ENCODE measurements around the gene RBM26. TPM values are rescaled to one million over a fixed set of nuclear protein-coding genes. Genes with fewer than 3 reads are reported as not detected.

Gene RBM26
- polyA plus RNA-seq, 4 donors: 7.6 to 52.8 (median 12.9) TPM

DNA sequence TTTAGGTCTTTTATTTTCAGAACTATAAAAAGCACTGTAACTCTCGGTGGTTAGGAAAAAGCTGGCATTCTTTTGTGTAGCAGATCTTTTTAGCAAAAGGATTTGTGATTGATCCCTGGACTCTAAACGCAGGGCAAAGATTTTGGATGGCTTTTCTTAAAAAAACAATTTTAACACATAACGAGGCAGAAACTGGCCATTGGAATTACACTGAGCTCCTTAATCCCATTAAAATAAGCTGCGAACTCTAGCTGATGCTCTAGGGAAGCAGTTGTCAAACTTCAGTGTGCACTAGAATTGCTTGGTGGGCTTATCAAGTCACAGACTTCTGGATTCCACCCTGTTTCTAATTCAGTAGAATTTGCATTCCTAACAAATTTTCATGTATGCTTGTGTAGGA is 41.1 kb upstream of the RBM26 start:
- Histone ChIP-seq H3K27ac (ENCODE audit: low read depth in 1 of 3, low read length in 2 of 3) (no peak overlapping the region), H3K4me3 (ENCODE audit: low read depth in 1 of 3, low read length in 3 of 3) (no peak overlapping the region), H3K9me3 (ENCODE audit: control insufficient read depth in 2 of 2, insufficient read depth in 1 of 2, low read depth in 1 of 2, low read length in 1 of 2) (peaks cover 0 to 5% of the 10 kb centered on the region in 2 donors), H3K27me3 (ENCODE audit: control insufficient read depth in 3 of 3, insufficient read depth in 3 of 3, low read length in 3 of 3) (no peaks in the 10 kb centered on the region), H3K36me3 (ENCODE audit: control insufficient read depth in 3 of 3, insufficient read depth in 2 of 3, low read depth in 1 of 3, low read length in 3 of 3) (no peaks in the 10 kb centered on the region), H3K4me1 (ENCODE audit: control insufficient read depth in 3 of 3, insufficient read depth in 2 of 3, low read depth in 1 of 3, low read length in 2 of 3) (no peaks in the 10 kb centered on the region)
- DNase-seq: no peak
- no peak for FAIRE-seq
- 84 to 95% (median 92%) methylated on average over 4 of the region's 4 CpGs for WGBS, 3 donors

DNA sequence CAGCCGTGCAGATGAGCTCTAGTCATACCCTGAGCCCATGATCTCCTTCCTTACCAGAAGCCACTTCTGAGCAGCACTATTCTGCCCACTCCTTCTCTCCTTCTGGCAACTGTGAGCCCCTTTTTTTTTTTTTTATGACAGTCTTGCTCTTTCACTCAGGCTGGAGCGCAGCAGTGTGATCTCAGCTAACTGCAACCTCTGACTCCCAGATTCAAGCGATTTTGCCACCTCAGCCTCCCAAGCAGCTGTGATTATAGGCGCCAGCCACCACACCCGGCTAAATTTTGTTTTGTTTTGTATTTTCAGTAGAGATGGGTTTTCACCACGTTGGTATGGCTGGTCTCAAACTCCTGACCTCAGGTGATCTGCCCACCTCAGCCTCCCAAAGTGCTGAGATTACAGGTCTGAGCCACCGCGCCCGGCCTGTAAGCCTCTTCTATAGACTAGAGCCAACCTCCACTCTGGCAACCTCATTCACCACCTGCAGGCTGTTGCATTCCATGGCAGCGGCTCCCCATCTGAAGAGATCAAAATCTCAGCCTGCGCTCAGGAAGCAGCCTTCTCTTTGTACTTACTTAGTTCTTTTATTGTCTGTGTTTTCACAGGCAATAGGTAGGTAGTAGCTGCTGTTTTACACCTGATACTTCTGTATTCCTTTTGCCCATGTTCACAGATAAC is 40.1 kb upstream of the RBM26 start:
- H3K27ac ChIP-seq (ENCODE audit: low read depth in 1 of 3, low read length in 2 of 3): peak overlapping the region in 1 of 3 donors; percentile 1
- H3K27me3 ChIP-seq (ENCODE audit: control insufficient read depth in 3 of 3, insufficient read depth in 3 of 3, low read length in 3 of 3): no peaks in the 10 kb centered on the region
- peaks cover 0 to 10% of the 10 kb centered on the region in 2 donors for H3K9me3 ChIP-seq (ENCODE audit: control insufficient read depth in 2 of 2, insufficient read depth in 1 of 2, low read depth in 1 of 2, low read length in 1 of 2)
- DNase-seq (peak in 1 of 2 donors; percentile 29), FAIRE-seq (no peak)
- H3K4me1 ChIP-seq (ENCODE audit: control insufficient read depth in 3 of 3, insufficient read depth in 2 of 3, low read depth in 1 of 3, low read length in 2 of 3): peaks cover 0 to 4% (median 0%) of the 10 kb centered on the region in 3 donors
- no peak overlapping the region for H3K4me3 ChIP-seq (ENCODE audit: low read depth in 1 of 3, low read length in 3 of 3)
- 59 to 81% (median 70%) methylated on average over 11 of the region's 11 CpGs for WGBS, 3 donors
- no peaks in the 10 kb centered on the region for H3K36me3 ChIP-seq (ENCODE audit: control insufficient read depth in 3 of 3, insufficient read depth in 2 of 3, low read depth in 1 of 3, low read length in 3 of 3)

DNA sequence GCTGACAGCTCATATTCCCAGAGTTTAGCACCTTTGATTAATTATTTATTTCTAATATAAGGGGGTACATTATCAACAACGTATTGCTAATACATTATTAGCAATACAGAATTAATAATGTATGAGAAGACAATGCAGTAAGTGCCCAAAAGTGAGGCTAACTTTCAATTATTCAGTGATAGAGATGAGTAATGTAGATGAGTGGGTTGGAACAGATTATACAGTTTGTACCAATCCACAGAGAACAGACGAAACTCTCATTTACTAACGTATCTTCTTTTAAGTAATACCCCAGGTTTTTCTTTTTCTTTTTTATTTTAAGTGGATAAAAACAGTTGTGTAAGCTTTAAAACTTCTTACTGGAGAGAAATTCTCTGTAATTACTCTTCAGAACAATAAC is 36.7 kb upstream of the RBM26 start:
- Histone ChIP-seq H3K4me1 (ENCODE audit: control insufficient read depth in 3 of 3, insufficient read depth in 2 of 3, low read depth in 1 of 3, low read length in 2 of 3) (peaks cover 0 to 12% (median 2%) of the 10 kb centered on the region in 3 donors), H3K27ac (ENCODE audit: low read depth in 1 of 3, low read length in 2 of 3) (peak overlapping the region in 1 of 3 donors; percentile 20), H3K4me3 (ENCODE audit: low read depth in 1 of 3, low read length in 3 of 3) (no peak overlapping the region), H3K27me3 (ENCODE audit: control insufficient read depth in 3 of 3, insufficient read depth in 3 of 3, low read length in 3 of 3) (no peaks in the 10 kb centered on the region), H3K9me3 (ENCODE audit: control insufficient read depth in 2 of 2, insufficient read depth in 1 of 2, low read depth in 1 of 2, low read length in 1 of 2) (peaks cover 0 to 10% of the 10 kb centered on the region in 2 donors), H3K36me3 (ENCODE audit: control insufficient read depth in 3 of 3, insufficient read depth in 2 of 3, low read depth in 1 of 3, low read length in 3 of 3) (no peaks in the 10 kb centered on the region)
- WGBS, 3 donors: 59 to 86% (median 86%) methylated on average over 3 of the region's 3 CpGs
- DNase-seq: no peak
- FAIRE-seq: no peak

DNA sequence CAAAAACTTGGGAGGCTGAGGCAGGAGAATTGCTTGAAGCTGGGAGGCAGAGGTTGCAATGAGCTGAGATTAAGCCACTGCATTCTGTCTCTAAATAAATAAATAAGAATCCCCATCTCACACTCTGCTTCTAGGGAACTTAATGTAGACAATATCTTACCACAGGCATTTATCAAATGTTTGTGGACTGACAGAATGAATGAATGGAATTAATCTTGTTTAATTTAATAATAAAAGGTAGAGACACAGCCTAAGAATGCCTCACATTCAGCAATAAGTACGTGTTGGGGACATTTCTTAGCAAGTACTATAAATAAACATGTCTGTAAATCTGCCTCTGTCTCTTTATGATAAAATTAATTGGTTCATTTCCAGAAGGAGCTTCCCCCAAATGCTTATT is 36.2 kb upstream of the RBM26 start:
- DNase-seq (no peak), FAIRE-seq (no peak)
- Histone ChIP-seq H3K27me3 (ENCODE audit: control insufficient read depth in 3 of 3, insufficient read depth in 3 of 3, low read length in 3 of 3) (no peaks in the 10 kb centered on the region), H3K4me1 (ENCODE audit: control insufficient read depth in 3 of 3, insufficient read depth in 2 of 3, low read depth in 1 of 3, low read length in 2 of 3) (peaks cover 0 to 12% (median 2%) of the 10 kb centered on the region in 3 donors), H3K4me3 (ENCODE audit: low read depth in 1 of 3, low read length in 3 of 3) (no peak overlapping the region), H3K27ac (ENCODE audit: low read depth in 1 of 3, low read length in 2 of 3) (peak overlapping the region; percentile 65 to 84 (median 74)), H3K9me3 (ENCODE audit: control insufficient read depth in 2 of 2, insufficient read depth in 1 of 2, low read depth in 1 of 2, low read length in 1 of 2) (peaks cover 0 to 10% of the 10 kb centered on the region in 2 donors), H3K36me3 (ENCODE audit: control insufficient read depth in 3 of 3, insufficient read depth in 2 of 3, low read depth in 1 of 3, low read length in 3 of 3) (no peaks in the 10 kb centered on the region)
- 22 to 64% (median 60%) methylated on average over 1 of the region's 1 CpG for WGBS, 3 donors

DNA sequence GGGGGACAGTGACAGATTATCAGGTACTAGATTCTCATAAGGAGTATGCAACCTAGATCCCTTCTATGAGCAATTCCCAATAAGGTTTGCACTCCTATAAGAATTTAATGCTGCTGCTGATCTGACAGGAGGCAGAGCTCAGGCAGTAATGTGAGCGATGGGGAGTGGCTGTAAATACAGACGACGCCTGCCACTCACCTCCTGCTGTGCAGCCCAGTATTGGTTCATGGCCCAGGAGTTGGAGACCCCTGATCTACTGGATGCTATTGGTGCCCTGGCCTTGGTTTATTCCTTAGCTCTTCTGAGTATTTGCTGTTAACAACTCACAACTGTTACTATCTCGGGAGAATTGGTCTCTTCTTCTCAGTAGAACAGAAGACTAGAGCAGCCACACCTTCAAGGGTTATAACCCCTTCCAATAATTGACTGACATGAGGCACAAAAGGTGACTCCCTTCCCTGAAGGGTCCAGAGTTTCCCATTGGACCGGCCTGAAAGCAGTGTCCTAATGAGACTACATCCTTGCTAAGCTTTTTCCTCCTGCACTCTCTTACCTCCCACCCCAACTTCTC is 35.0 kb upstream of the RBM26 start:
- H3K27ac ChIP-seq (ENCODE audit: low read depth in 1 of 3, low read length in 2 of 3): peak overlapping the region; percentile 73 to 89 (median 74)
- H3K4me3 ChIP-seq (ENCODE audit: low read depth in 1 of 3, low read length in 3 of 3): peak overlapping the region in 1 of 3 donors; percentile 19
- H3K4me1 ChIP-seq (ENCODE audit: control insufficient read depth in 3 of 3, insufficient read depth in 2 of 3, low read depth in 1 of 3, low read length in 2 of 3): peaks cover 0 to 12% (median 2%) of the 10 kb centered on the region in 3 donors
- 18 to 55% (median 42%) methylated on average over 5 of the region's 5 CpGs for WGBS, 3 donors
- DNase-seq (peak in 1 of 2 donors; percentile 63), FAIRE-seq (no peak)
- no peaks in the 10 kb centered on the region for H3K36me3 ChIP-seq (ENCODE audit: control insufficient read depth in 3 of 3, insufficient read depth in 2 of 3, low read depth in 1 of 3, low read length in 3 of 3)
- H3K9me3 ChIP-seq (ENCODE audit: control insufficient read depth in 2 of 2, insufficient read depth in 1 of 2, low read depth in 1 of 2, low read length in 1 of 2): peaks cover 0 to 10% of the 10 kb centered on the region in 2 donors
- no peaks in the 10 kb centered on the region for H3K27me3 ChIP-seq (ENCODE audit: control insufficient read depth in 3 of 3, insufficient read depth in 3 of 3, low read length in 3 of 3)

DNA sequence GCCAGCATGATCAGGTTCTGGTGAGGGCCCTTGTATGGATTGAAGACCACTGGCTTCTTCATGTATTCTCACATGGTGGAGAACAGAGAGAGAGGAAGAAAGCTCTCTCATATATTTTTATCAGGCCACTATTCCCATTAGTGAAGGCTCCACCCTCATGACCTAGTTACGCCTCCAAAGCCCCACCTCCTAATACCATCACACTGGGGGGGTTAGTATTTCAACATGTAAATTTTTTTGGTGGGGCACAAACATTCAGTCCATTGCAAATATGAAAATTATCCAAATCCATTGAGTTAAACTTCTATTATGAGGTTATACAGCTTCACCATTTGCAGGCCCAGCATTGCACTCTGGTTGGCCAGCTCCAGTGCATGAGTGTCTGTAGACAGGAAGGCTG is 33.2 kb upstream of the RBM26 start:
- WGBS, 3 donors: 80 to 97% (median 90%) methylated on average over 1 of the region's 1 CpG
- FAIRE-seq (no peak), DNase-seq (no peak)
- no peak overlapping the region for H3K27ac ChIP-seq (ENCODE audit: low read depth in 1 of 3, low read length in 2 of 3)
- H3K27me3 ChIP-seq (ENCODE audit: control insufficient read depth in 3 of 3, insufficient read depth in 3 of 3, low read length in 3 of 3): no peaks in the 10 kb centered on the region
- H3K36me3 ChIP-seq (ENCODE audit: control insufficient read depth in 3 of 3, insufficient read depth in 2 of 3, low read depth in 1 of 3, low read length in 3 of 3): no peaks in the 10 kb centered on the region
- no peak overlapping the region for H3K4me3 ChIP-seq (ENCODE audit: low read depth in 1 of 3, low read length in 3 of 3)
- H3K4me1 ChIP-seq (ENCODE audit: control insufficient read depth in 3 of 3, insufficient read depth in 2 of 3, low read depth in 1 of 3, low read length in 2 of 3): peaks cover 0 to 12% (median 2%) of the 10 kb centered on the region in 3 donors
- H3K9me3 ChIP-seq (ENCODE audit: control insufficient read depth in 2 of 2, insufficient read depth in 1 of 2, low read depth in 1 of 2, low read length in 1 of 2): peaks cover 0 to 10% of the 10 kb centered on the region in 2 donors

DNA sequence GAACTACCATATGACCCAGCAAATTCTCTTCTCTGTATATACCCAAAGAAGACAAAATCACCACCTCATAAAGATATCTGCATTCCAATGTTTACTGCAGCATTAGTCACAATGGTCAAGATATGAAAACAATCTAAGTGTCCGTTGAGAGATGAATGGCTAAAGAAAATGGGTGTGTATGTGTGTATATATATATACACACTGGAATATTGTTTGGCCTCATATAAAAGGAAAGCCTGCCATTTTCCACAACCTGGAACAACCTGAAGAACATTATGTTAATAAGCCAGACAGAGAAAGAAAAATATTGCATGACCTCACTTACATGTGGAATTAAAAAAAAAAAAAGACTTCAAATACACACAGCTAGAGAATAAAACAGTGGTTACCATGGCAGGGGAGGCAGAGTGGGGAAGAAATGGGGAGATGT is 29.5 kb upstream of the RBM26 start:
- Histone ChIP-seq H3K4me1 (ENCODE audit: control insufficient read depth in 3 of 3, insufficient read depth in 2 of 3, low read depth in 1 of 3, low read length in 2 of 3) (peaks cover 0 to 3% (median 2%) of the 10 kb centered on the region in 3 donors), H3K27ac (ENCODE audit: low read depth in 1 of 3, low read length in 2 of 3) (peak overlapping the region in 1 of 3 donors; percentile 46), H3K27me3 (ENCODE audit: control insufficient read depth in 3 of 3, insufficient read depth in 3 of 3, low read length in 3 of 3) (no peaks in the 10 kb centered on the region), H3K4me3 (ENCODE audit: low read depth in 1 of 3, low read length in 3 of 3) (no peak overlapping the region), H3K36me3 (ENCODE audit: control insufficient read depth in 3 of 3, insufficient read depth in 2 of 3, low read depth in 1 of 3, low read length in 3 of 3) (no peaks in the 10 kb centered on the region), H3K9me3 (ENCODE audit: control insufficient read depth in 2 of 2, insufficient read depth in 1 of 2, low read depth in 1 of 2, low read length in 1 of 2) (peaks cover 0 to 8% of the 10 kb centered on the region in 2 donors)
- no peak for FAIRE-seq
- DNase-seq: peak; percentile 26 to 65
- 12 to 55% (median 41%) methylated on average over 1 of the region's 1 CpG for WGBS, 3 donors

DNA sequence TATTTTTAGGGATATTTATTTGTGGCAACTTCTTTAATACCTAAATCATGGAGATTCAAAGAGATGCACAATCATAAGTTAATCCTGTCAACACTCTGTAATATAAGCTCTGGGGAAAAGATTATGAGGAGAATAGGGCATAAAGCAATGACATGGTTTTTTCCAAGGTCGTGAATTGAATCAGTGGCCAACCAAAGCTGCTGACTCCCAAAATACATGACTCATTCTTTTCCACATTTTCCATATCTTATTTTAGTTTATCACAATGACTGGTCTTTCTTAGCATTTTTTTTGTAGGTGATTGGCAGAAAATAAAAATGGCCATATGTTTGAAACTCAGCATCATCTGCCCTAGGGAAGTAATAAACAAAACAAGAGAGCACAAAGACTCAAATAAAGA is 28.5 kb upstream of the RBM26 start:
- no peak for DNase-seq
- WGBS, 3 donors: 64 to 94% (median 88%) methylated on average over 1 of the region's 1 CpG
- no peak for FAIRE-seq

More for the DNA sequence above, 28.5 kb upstream of the RBM26 start:
- Histone ChIP-seq H3K27me3 (ENCODE audit: control insufficient read depth in 3 of 3, insufficient read depth in 3 of 3, low read length in 3 of 3) (no peaks in the 10 kb centered on the region), H3K9me3 (ENCODE audit: control insufficient read depth in 2 of 2, insufficient read depth in 1 of 2, low read depth in 1 of 2, low read length in 1 of 2) (peaks cover 0 to 8% of the 10 kb centered on the region in 2 donors), H3K4me1 (ENCODE audit: control insufficient read depth in 3 of 3, insufficient read depth in 2 of 3, low read depth in 1 of 3, low read length in 2 of 3) (peaks cover 0 to 2% (median 0%) of the 10 kb centered on the region in 3 donors), H3K27ac (ENCODE audit: low read depth in 1 of 3, low read length in 2 of 3) (no peak overlapping the region), H3K36me3 (ENCODE audit: control insufficient read depth in 3 of 3, insufficient read depth in 2 of 3, low read depth in 1 of 3, low read length in 3 of 3) (no peaks in the 10 kb centered on the region), H3K4me3 (ENCODE audit: low read depth in 1 of 3, low read length in 3 of 3) (no peak overlapping the region)

All from small intestine (tissue), 7 donors.